Osteocyte (in vitro differentiated cells): Measurements from ENCODE around the gene UBTD1. TPM values are rescaled to one million over a fixed set of nuclear protein-coding genes. Genes with fewer than 3 reads are reported as not detected.
A peak's percentile ranks its signal among the peaks of the same experiment; 100 is the strongest.

Experiments used
- DNase-seq: peaks from one replicate; pipeline ENCODE4 v3.0.0; 2021; ENCODE audit warnings: mixed read lengths; ENCODE audit not compliant: unreplicated experiment; ENCODE audit errors: extremely low spot score
- H3K27ac Mint-ChIP-seq: one replicate; pipeline ENCODE4 v1.8.0; 2021; ENCODE audit warnings: mild to moderate bottlenecking, mixed read lengths; ENCODE audit not compliant: unreplicated experiment
- H3K27me3 Mint-ChIP-seq: one replicate; pipeline ENCODE4 v1.8.0; 2021; ENCODE audit warnings: mixed read lengths; ENCODE audit not compliant: unreplicated experiment
- H3K36me3 Mint-ChIP-seq: one replicate; pipeline ENCODE4 v1.8.0; 2021; ENCODE audit warnings: mixed read lengths; ENCODE audit not compliant: unreplicated experiment
- H3K4me1 Mint-ChIP-seq: one replicate; pipeline ENCODE4 v1.8.0; 2021; ENCODE audit warnings: mixed read lengths; ENCODE audit not compliant: unreplicated experiment
- H3K4me3 Mint-ChIP-seq: one replicate; pipeline ENCODE4 v1.8.0; 2021; ENCODE audit warnings: mild to moderate bottlenecking, moderate library complexity, mixed read lengths; ENCODE audit not compliant: unreplicated experiment
- H3K9me3 Mint-ChIP-seq: one replicate; pipeline ENCODE4 v1.8.0; 2021; ENCODE audit warnings: mixed read lengths; ENCODE audit not compliant: unreplicated experiment
- total RNA-seq: library from RNA; stranded (reverse); gene quantifications from 2 replicates; pipeline ENCODE4 v1.2.1, GENCODE V29; 2021
- TF ChIP-seq, protein P1 (sequence below): fragments of 200-600 bp; sonication (generic); IDR thresholded peaks from 2 replicates; pipeline ENCODE4 v1.5.0; 2021; ENCODE audit warnings: antibody characterized with exemption, mild to moderate bottlenecking, moderate library complexity

The UBTD1 gene
- total RNA-seq, 1 donor from 2014 or later = 25.6 TPM

GRCh38 chr10:97531401-97531986, 32.8 kb downstream of the UBTD1 start:
- DNase-seq = no peak
- Mint-ChIP-seq H3K27me3 (no peaks in the 10 kb centered on the region), H3K27ac (peak overlapping the region; percentile 25), H3K36me3 (no peaks in the 10 kb centered on the region), H3K4me1 (peaks cover 33% of the 10 kb centered on the region), H3K9me3 (no peaks in the 10 kb centered on the region), H3K4me3 (no peak overlapping the region)
- TF ChIP-seq, protein P1, sequence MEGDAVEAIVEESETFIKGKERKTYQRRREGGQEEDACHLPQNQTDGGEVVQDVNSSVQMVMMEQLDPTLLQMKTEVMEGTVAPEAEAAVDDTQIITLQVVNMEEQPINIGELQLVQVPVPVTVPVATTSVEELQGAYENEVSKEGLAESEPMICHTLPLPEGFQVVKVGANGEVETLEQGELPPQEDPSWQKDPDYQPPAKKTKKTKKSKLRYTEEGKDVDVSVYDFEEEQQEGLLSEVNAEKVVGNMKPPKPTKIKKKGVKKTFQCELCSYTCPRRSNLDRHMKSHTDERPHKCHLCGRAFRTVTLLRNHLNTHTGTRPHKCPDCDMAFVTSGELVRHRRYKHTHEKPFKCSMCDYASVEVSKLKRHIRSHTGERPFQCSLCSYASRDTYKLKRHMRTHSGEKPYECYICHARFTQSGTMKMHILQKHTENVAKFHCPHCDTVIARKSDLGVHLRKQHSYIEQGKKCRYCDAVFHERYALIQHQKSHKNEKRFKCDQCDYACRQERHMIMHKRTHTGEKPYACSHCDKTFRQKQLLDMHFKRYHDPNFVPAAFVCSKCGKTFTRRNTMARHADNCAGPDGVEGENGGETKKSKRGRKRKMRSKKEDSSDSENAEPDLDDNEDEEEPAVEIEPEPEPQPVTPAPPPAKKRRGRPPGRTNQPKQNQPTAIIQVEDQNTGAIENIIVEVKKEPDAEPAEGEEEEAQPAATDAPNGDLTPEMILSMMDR = no peak

DNA sequence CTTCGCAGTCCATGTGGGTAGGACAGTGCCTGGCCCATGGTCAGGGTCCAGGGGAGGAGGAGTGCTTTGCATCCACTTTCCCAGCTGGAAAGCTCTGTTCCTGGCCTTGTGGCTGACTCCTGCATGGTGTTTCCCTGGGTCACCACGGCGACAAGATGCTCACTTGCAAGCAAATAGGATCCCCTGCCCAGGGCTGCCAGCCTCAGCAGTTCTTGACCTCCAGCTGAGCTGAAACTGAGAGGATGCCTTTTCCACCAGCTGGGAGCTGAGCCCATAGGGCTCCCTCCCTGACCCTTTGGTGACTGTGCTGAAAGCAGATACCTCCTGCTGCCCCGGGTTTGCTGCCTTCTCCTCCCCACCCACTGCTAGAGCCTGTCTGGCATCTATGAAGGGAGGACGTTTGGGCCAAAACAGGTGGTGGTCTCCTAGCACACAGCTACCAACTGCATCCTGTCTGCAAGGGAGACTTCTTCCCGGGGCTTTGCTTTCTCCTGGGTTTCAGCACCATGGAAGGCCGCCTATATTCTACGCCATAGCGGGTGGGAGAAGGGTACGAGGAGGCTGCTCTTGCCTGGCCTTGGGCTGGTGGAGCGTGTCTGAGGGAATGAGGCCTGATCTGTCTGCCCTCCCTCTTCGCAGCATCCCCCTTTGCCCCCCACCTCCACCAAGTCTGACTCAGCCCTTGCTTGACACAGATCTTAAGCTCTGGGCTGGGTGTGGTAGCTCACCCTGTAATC, 34.4 kb downstream of the UBTD1 start:
- no peak for DNase-seq
- no peaks in the 10 kb centered on the region for H3K9me3 Mint-ChIP-seq
- H3K4me1 Mint-ChIP-seq = peaks cover 33% of the 10 kb centered on the region
- TF ChIP-seq, protein P1 = no peak
- no peaks in the 10 kb centered on the region for H3K27me3 Mint-ChIP-seq
- H3K4me3 Mint-ChIP-seq = no peak overlapping the region
- H3K36me3 Mint-ChIP-seq = no peaks in the 10 kb centered on the region
- peak overlapping the region; percentile 95 for H3K27ac Mint-ChIP-seq

- no peaks in the 10 kb centered on the region for H3K9me3 Mint-ChIP-seq
- no peaks in the 10 kb centered on the region for H3K36me3 Mint-ChIP-seq
- no peak overlapping the region for H3K4me3 Mint-ChIP-seq
- TF ChIP-seq, protein P1 = no peak
- H3K27ac Mint-ChIP-seq = peak overlapping the region; percentile 95
- DNase-seq = no peak
- H3K4me1 Mint-ChIP-seq = peaks cover 39% of the 10 kb centered on the region
- H3K27me3 Mint-ChIP-seq = no peaks in the 10 kb centered on the region
These were observed 35.2 kb downstream of the UBTD1 start for GRCh38 chr10:97533888-97534287.

DNA sequence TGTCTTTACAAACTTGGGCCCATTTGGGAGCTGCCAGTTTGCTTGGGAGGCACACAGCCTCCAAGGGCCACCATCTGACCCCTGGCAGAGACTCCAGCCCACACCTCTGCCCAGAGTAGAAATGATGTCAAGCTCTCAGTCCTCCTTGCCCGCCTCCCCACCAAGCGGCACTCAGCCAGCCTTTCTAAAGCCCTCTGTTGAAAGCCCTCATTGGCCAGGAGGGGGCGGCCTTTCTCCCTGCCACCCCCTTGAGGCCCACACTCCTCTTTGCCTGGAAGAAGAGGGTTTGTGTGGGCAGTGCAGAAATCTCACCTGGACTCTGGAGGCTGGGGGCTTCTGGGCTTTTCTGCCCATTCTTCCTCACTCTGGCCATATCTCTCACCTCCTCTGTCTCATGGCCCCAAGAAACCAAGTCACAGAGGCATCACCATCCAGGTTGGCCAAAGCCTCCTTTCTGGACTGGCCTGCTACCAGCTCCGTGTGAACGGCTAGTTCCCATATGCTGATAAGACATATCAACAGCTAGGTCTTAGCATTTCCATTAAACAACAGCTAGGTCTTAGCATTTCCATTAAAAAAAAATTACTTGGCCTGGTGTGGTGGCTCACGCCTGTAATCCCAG, 36.1 kb downstream of the UBTD1 start:
- H3K27ac Mint-ChIP-seq = peak overlapping the region; percentile 18
- no peak for DNase-seq
- no peak overlapping the region for H3K4me3 Mint-ChIP-seq
- peaks cover 47% of the 10 kb centered on the region for H3K4me1 Mint-ChIP-seq
- no peaks in the 10 kb centered on the region for H3K36me3 Mint-ChIP-seq
- TF ChIP-seq, protein P1 = peak; percentile 43
- no peaks in the 10 kb centered on the region for H3K27me3 Mint-ChIP-seq
- H3K9me3 Mint-ChIP-seq = no peaks in the 10 kb centered on the region
